NCI-H146 (cell line): ENCODE results near the gene NAA40.
A peak's percentile ranks its signal among the peaks of the same experiment; 100 is the strongest.

Source experiments
- DNase-seq: peaks from one replicate; lab custom pipeline; 2025; lab: John Stamatoyannopoulos, UW

Gene NAA40

GRCh38 chr11:63938479-63939396 lies at the start of gene NAA40:
Gene NAA40, plus strand, starts transcription at chr11:63939002. Its CDS starts 95 bp downstream, at chr11:63939097.
- peak; percentile 98 for DNase-seq

DNA sequence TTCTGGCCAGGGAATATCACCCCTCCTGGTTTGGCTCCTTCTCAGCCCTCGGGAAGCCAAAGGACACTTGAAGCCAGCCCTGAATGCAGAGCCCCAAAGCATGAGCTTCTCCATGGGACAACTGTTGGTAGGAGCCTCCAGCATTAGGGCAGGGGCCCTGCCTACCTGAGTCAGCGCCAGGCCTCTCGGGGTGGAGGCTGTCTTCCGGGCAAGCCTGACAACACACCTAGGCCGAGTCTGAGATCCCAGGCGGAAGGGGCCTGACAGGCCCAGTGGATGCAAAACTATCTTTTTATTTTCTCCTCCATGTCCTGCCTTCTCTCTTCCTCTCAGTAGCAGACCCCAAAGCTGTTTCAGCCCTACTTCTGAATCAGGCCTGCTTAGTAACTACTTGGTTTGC lies 49.5 kb upstream of the NAA40 start:
- DNase-seq, result no peak

- no peak for DNase-seq
These were observed 48.4 kb upstream of the NAA40 start for GRCh38 chr11:63890368-63890767.

DNA sequence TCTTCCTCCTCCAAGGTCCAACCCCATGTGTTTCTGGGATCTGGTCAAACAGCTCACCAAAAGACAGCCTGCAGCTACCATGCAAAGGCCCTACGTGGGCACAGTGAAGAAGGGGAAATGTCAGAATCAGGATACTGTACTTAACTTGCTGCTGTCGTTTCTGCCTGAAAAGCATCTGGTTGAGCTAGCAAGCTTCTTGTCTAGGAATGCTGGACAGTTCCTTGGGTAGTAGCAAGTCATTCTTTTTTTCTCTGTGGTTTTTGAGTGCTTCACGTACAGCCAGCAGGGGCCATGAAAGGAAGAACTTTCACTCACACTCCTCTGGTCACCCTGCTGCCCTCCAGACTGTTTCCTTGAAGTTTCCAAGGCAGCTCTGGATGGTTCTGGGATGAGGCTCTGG lies 46.6 kb upstream of the NAA40 start:
- DNase-seq, result no peak

GRCh38 chr11:63893355-63893754 lies 45.4 kb upstream of the NAA40 start:
- no peak for DNase-seq

GRCh38 chr11:63896071-63896470 lies 42.7 kb upstream of the NAA40 start:
- DNase-seq, result no peak

- no peak for DNase-seq
These were observed 41.2 kb upstream of the NAA40 start for GRCh38 chr11:63897459-63898146.

DNA sequence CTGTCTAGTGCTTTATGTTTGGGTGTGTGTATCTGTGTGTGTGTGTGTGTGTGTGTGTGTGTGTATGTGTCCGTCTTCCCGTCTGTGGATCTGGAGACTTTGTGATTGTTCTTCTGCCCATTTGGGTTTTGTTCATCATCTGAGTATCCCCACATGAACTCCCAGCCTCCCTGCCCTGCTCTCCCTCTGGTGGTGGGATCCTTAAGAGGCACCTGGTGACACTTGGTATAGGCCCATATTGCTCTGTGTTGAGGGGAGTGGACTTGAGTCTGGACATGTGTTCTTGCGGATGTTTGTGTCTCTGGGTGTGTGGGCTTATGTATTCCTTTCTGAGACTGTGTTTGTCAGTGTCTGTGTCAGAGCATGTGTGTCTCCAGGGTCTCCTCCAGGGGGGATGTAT lies 37.1 kb upstream of the NAA40 start:
- DNase-seq, result no peak

DNA sequence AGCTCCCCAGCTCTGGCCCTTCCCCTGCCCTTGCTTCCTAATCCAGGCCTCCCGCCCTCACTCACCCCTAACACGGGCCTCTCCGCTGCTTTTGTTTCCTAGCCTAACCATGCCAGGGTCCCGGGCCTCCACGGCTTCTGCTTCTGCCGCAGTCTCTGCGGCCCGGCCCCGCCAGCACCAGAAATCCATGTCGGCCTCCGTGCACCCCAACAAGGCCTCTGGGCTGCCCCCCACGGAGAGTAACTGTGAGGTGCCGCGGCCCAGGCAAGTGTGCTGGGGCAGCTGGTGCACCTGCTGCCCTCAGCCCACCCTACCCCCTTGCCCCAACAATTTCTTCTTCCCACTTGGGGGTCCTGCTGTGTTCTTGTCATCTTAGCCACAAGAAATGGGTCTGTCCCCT lies 34.9 kb upstream of the NAA40 start:
- no peak for DNase-seq

DNA sequence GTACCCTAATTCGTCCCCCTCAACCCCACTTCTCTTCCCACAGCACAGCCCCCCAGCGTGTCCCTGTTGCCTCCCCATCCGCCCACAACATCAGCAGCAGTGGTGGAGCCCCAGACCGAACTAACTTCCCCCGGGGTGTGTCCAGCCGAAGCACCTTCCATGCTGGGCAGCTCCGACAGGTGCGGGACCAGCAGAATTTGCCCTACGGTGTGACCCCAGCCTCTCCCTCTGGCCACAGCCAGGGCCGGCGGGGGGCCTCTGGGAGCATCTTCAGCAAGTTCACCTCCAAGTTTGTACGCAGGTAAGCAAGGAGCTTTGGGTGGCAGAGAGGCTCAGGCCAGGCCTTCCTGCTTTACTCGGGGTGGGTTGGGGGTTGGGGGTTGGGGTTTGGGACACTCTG lies 34.1 kb upstream of the NAA40 start:
- DNase-seq, result no peak

DNA sequence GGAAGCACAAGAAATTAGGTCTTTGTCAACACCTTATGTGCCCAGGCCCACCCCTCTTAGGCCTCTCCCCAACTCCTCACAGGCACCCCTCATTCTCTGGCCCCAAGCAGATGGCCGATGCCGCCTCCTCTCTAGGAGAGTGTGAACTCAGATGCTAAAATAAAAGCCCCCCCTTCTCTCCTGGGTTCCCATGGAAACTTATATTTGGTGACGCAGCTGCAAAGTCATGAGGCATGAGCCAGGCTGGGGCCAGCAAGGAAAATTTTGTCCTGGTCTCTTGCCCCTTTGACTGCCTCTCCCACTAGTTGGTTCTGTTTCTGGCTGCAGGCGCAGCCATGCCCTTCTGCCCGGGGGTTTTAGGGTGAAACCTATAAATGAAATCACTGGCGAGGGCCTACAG lies 33.6 kb upstream of the NAA40 start:
- DNase-seq, result no peak

DNA sequence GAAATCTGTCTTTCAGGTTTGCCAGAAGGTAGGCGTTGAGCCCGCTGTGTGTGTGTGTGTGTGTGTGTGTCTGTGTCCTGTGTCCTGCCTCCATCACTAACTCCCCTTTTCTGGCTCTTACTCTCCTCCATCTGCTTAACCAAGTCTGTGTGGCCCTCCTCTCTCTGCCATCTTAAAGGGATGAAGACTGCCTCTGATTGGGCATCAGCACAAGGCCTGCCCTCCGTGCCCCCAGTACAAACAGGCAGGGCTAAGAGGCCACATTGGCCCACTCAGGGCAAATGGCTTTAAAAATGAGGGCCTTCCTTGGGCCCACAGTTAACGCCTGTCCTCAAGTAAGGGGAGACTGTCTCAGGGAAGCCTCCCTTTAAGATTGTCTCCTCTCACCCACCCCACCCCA lies 32.7 kb upstream of the NAA40 start:
- DNase-seq, result no peak

- DNase-seq, result no peak
These were observed 32.2 kb upstream of the NAA40 start for GRCh38 chr11:63906585-63906984.

GRCh38 chr11:63907063-63907462 lies 31.7 kb upstream of the NAA40 start:
- DNase-seq, result no peak

DNA sequence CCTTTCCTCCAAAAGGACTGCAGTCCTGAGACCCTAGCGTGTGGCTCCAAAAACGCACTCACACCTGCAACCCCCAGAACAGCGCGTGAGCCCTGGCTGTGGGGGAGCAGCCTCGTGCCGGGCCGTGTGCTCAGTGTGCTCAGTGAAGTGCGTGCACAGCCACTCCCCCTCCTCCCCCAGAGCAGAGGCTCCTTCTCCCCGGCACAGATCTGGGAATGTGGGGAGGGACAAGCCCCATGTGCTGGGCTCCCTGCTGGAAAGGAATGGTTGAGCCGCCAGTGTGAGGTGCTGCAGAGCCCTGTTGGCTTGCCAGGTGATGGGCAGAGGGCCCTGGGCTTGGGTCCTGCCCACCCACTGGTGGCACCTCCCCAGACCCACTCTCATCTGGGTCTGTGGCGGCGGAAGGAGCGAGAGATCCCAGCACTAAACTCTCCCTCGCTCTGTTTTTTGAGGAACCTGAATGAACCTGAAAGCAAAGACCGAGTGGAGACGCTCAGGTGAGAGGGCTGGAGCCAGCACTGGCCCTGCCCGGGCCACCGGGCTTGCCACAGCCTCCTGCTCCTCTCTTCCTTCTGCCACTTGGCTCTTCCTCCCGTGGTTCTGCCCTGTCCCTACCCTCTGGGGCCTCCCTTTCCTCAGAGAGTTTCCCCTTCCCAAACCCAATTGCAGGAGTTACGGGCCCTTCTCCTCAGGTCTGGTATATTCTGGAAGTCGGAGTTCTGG lies 30.8 kb upstream of the NAA40 start:
- DNase-seq, result no peak

DNA sequence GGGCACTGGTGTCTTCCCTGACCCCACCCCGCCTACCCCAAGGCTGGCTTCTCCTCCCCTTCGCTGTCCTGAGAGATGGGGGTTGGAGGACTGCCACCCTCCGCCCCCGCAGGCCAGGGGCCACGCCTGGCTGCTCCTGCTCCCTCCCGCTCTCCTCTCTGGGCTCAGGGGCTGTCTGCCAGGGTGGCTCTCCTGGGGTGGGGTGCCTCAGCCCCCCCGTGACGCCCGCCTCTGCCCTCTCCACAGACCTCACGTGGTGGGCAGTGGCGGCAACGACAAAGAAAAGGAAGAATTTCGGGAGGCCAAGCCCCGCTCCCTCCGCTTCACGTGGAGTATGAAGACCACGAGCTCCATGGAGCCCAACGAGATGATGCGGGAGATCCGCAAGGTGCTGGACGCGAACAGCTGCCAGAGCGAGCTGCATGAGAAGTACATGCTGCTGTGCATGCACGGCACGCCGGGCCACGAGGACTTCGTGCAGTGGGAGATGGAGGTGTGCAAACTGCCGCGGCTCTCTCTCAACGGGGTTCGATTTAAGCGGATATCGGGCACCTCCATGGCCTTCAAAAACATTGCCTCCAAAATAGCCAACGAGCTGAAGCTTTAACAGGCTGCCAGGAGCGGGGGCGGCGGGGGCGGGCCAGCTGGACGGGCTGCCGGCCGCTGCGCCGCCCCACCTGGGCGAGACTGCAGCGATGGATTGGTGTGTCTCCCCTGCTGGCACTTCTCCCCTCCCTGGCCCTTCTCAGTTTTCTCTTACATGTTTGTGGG lies 30.0 kb upstream of the NAA40 start:
- DNase-seq, result no peak

- DNase-seq, result no peak
These were observed 29.0 kb upstream of the NAA40 start for GRCh38 chr11:63909591-63910506.

DNA sequence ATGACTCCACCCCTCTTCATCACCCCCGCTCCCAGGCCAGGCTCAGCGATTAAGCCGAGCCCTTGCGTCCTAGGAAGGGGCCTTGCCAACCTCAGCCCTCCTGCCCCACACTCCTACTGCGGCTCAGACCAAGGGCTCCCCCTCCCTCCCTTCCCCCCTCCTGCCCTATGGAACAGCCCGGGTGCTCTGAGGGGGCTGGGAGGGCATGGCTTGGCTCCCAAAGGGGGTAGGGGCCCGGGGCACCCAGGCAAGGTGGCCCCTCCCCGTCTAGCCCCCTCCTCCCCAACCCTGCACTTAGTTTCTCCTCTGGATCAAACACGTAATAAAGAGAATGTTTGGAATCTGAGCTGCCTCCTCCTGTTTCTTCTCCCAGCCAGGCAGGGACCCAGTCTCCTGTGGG lies 28.1 kb upstream of the NAA40 start:
- DNase-seq, result no peak

- no peak for DNase-seq
These were observed 27.4 kb upstream of the NAA40 start for GRCh38 chr11:63911440-63911839.

GRCh38 chr11:63911876-63912275 lies 26.9 kb upstream of the NAA40 start:
- DNase-seq, result no peak

GRCh38 chr11:63912678-63913077 lies 26.1 kb upstream of the NAA40 start:
- DNase-seq, result no peak
